IPS-20b (cell line): ENCODE results near the gene FAT4.

ENCODE experiments used
- H3K27ac ChIP-seq: one replicate; pipeline ENCODE4 v1.5.1; 2013; ENCODE audit warnings: low read length
- H3K27me3 ChIP-seq: 2 replicates; pipeline ENCODE4 v1.6.1; 2013; ENCODE audit warnings: mild to moderate bottlenecking, low read length, inconsistent platforms; ENCODE audit not compliant: insufficient read depth
- H3K36me3 ChIP-seq: 2 replicates; pipeline ENCODE4 v1.6.1; 2013; ENCODE audit warnings: low read depth, mild to moderate bottlenecking, inconsistent platforms, low read length, moderate library complexity; ENCODE audit not compliant: insufficient read depth
- H3K4me1 ChIP-seq: 2 replicates; pipeline ENCODE4 v1.6.1; 2013; ENCODE audit warnings: mild to moderate bottlenecking, control low read depth, inconsistent platforms, low read length, moderate library complexity; ENCODE audit not compliant: insufficient read depth
- H3K4me3 ChIP-seq: 2 replicates; pipeline ENCODE4 v1.5.1; 2013; ENCODE audit warnings: mild to moderate bottlenecking, low read length, inconsistent platforms
- H3K9ac ChIP-seq: 2 replicates; pipeline ENCODE4 v1.6.1; 2013; ENCODE audit warnings: low read depth, mild to moderate bottlenecking, inconsistent platforms, low read length, moderate library complexity
- H3K9me3 ChIP-seq: 2 replicates; pipeline ENCODE4 v1.6.1; 2013; ENCODE audit warnings: mild to moderate bottlenecking, low read depth, low read length, inconsistent platforms; ENCODE audit not compliant: insufficient read depth

FAT4 gene

GRCh38 chr4:125314676-125315575 lies at the start of gene FAT4:
Gene FAT4, plus strand, starts transcription at chr4:125314955. Its CDS starts 1,457 bp downstream, at chr4:125316412.
- peaks cover 38% of the 10 kb centered on the region for H3K27me3 ChIP-seq
- peaks cover 7% of the 10 kb centered on the region; the same call in 1 of the 2 replicates for H3K4me1 ChIP-seq
- H3K9ac ChIP-seq = peak within 1 kb of the TSS; percentile 54; the same call in 1 of the 2 replicates
- no peak within 1 kb of the TSS for H3K27ac ChIP-seq
- H3K36me3 ChIP-seq = peaks cover 3% of the 10 kb centered on the region
- peak within 1 kb of the TSS; percentile 72 for H3K4me3 ChIP-seq
- no peaks in the 10 kb centered on the region for H3K9me3 ChIP-seq

- H3K27ac ChIP-seq = no peak overlapping the region
- H3K4me3 ChIP-seq = no peak overlapping the region
- H3K27me3 ChIP-seq = no peaks in the 10 kb centered on the region
- no peaks in the 10 kb centered on the region for H3K36me3 ChIP-seq
- H3K4me1 ChIP-seq = peaks cover 25% of the 10 kb centered on the region
- no peak overlapping the region for H3K9ac ChIP-seq
- no peaks in the 10 kb centered on the region for H3K9me3 ChIP-seq
These were observed 48.9 kb upstream of the FAT4 start for GRCh38 chr4:125265846-125266245.

GRCh38 chr4:125266901-125267604 lies 47.7 kb upstream of the FAT4 start:
- Histone ChIP-seq H3K36me3 (no peaks in the 10 kb centered on the region), H3K4me3 (no peak overlapping the region), H3K27me3 (no peaks in the 10 kb centered on the region), H3K27ac (no peak overlapping the region), H3K4me1 (peaks cover 25% of the 10 kb centered on the region), H3K9me3 (no peaks in the 10 kb centered on the region), H3K9ac (no peak overlapping the region; the same call in 1 of the 2 replicates)

GRCh38 chr4:125267630-125268029 lies 47.1 kb upstream of the FAT4 start:
- Histone ChIP-seq H3K4me1 (peaks cover 20% of the 10 kb centered on the region; the same call in 1 of the 2 replicates), H3K27me3 (no peaks in the 10 kb centered on the region), H3K27ac (no peak overlapping the region), H3K9ac (no peak overlapping the region), H3K4me3 (no peak overlapping the region), H3K9me3 (no peaks in the 10 kb centered on the region), H3K36me3 (no peaks in the 10 kb centered on the region)

GRCh38 chr4:125268068-125268755 lies 46.5 kb upstream of the FAT4 start:
- H3K4me3 ChIP-seq = no peak overlapping the region; the same call in 1 of the 2 replicates
- H3K27ac ChIP-seq = no peak overlapping the region
- peaks cover 20% of the 10 kb centered on the region; the same call in 1 of the 2 replicates for H3K4me1 ChIP-seq
- no peaks in the 10 kb centered on the region for H3K9me3 ChIP-seq
- H3K27me3 ChIP-seq = no peaks in the 10 kb centered on the region
- no peaks in the 10 kb centered on the region for H3K36me3 ChIP-seq
- peak overlapping the region; percentile 55; the same call in 1 of the 2 replicates for H3K9ac ChIP-seq

- Histone ChIP-seq H3K27me3 (no peaks in the 10 kb centered on the region), H3K27ac (no peak overlapping the region), H3K9ac (no peak overlapping the region), H3K4me1 (no peaks in the 10 kb centered on the region), H3K4me3 (no peak overlapping the region), H3K9me3 (no peaks in the 10 kb centered on the region), H3K36me3 (no peaks in the 10 kb centered on the region)
These were observed 37.9 kb upstream of the FAT4 start for GRCh38 chr4:125276811-125277210.

GRCh38 chr4:125277790-125278189 lies 37.0 kb upstream of the FAT4 start:
- Histone ChIP-seq H3K4me1 (no peaks in the 10 kb centered on the region), H3K4me3 (no peak overlapping the region), H3K9ac (no peak overlapping the region), H3K9me3 (no peaks in the 10 kb centered on the region), H3K27ac (no peak overlapping the region), H3K36me3 (no peaks in the 10 kb centered on the region), H3K27me3 (no peaks in the 10 kb centered on the region)

- Histone ChIP-seq H3K4me3 (no peak overlapping the region), H3K4me1 (no peaks in the 10 kb centered on the region), H3K27ac (no peak overlapping the region), H3K36me3 (no peaks in the 10 kb centered on the region), H3K27me3 (no peaks in the 10 kb centered on the region), H3K9ac (no peak overlapping the region), H3K9me3 (no peaks in the 10 kb centered on the region)
These were observed 33.8 kb upstream of the FAT4 start for GRCh38 chr4:125280892-125281403.

- H3K4me1 ChIP-seq = no peaks in the 10 kb centered on the region
- no peaks in the 10 kb centered on the region for H3K27me3 ChIP-seq
- H3K36me3 ChIP-seq = no peaks in the 10 kb centered on the region
- H3K4me3 ChIP-seq = no peak overlapping the region
- H3K9me3 ChIP-seq = no peaks in the 10 kb centered on the region
- no peak overlapping the region for H3K27ac ChIP-seq
- no peak overlapping the region for H3K9ac ChIP-seq
These were observed 31.0 kb upstream of the FAT4 start for GRCh38 chr4:125283707-125284279.

- Histone ChIP-seq H3K27me3 (no peaks in the 10 kb centered on the region), H3K9ac (no peak overlapping the region), H3K4me3 (no peak overlapping the region), H3K27ac (no peak overlapping the region), H3K36me3 (no peaks in the 10 kb centered on the region), H3K4me1 (no peaks in the 10 kb centered on the region), H3K9me3 (no peaks in the 10 kb centered on the region)
These were observed 17.6 kb upstream of the FAT4 start for GRCh38 chr4:125297116-125297515.

- Histone ChIP-seq H3K36me3 (no peaks in the 10 kb centered on the region), H3K4me3 (no peak overlapping the region), H3K9me3 (no peaks in the 10 kb centered on the region), H3K4me1 (no peaks in the 10 kb centered on the region), H3K27me3 (no peaks in the 10 kb centered on the region), H3K9ac (no peak overlapping the region), H3K27ac (no peak overlapping the region)
These were observed 11.7 kb upstream of the FAT4 start for GRCh38 chr4:125303058-125303457.
